H1 (cell line): ENCODE data around the gene FRMD4A. TPM values are rescaled to one million over a fixed set of nuclear protein-coding genes. Genes with fewer than 3 reads are reported as not detected.

Experiments
- CHD7 ChIP-seq: fragments of 300-600 bp; sonication (generic); IDR thresholded peaks from 2 replicates; pipeline ENCODE4 v1.7.1; 2012; ENCODE audit warnings: low read length, moderate library complexity, mild to moderate bottlenecking, inconsistent platforms; ENCODE audit not compliant: insufficient replicate concordance
- polyA plus RNA-seq, 7 experiments: library from polyadenylated mRNA; depleted of rRNA in 3 of 7; stranded (reverse) in 5 of 7; unstranded in 2 of 7; fragments of >200 nt in 5 of 7; fragments of 200-250 nt in 2 of 7; gene quantifications; 1 replicate in 5 of 7; 2 replicates in 1 of 7; 4 replicates in 1 of 7; pipeline versions ENCODE4 v1.2.1 to v1.2.3, GENCODE V29; 2011 to 2013; ENCODE audit warnings: missing spikeins in 2 of 7, mixed read lengths in 2 of 7
- total RNA-seq: library from RNA; stranded (reverse); fragmentation: NEBNext Ultra II Directional; extraction: Animal tissue kit (Norgen Biotek cat#: 25700); gene quantifications from 2 replicates; pipeline ENCODE4 v1.2.1, GENCODE V29; 2021

Gene FRMD4A
- total and polyA plus RNA-seq, 2 of the 8 experiments (the other 6 are each of a cell fraction or from before 2014, with no cell fraction given): 38.6 to 39.6 TPM

DNA sequence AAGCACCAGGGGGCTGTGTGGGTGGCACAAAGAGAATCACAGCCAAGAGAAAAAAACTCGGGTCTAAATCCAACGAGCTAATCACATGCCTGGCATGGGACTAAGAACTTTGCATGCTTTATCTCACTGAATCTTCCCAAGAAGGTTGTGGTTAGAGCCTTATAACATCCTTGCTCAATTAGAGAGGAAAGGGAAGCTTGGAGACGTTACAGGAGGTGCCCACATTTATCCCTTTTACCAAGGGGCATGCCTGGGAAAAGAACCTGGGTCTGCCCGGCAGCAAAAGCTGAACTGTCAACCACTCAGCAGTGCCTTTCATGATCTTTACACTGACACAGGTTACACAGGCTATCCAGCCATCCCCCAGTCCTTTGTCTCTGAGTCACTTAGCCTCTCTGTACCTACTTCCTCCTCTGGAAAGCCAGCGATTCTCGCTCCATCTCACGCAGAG lies 553.8 kb downstream of the FRMD4A start (continued):
- TF ChIP-seq CHD7: no peak
- TF ChIP-seq, all 59 proteins: peak for 0
